GM21528 (cell line): ENCODE data around the gene MRPL36.

Experiments used
- ATAC-seq: cut with Tn5 transposase; IDR thresholded peaks from one replicate; pipeline ENCODE4 v1.9.1; 2021; ENCODE audit warnings: mild to moderate bottlenecking, moderate library complexity; ENCODE audit not compliant: unreplicated experiment, low FRiP score

MRPL36 gene

DNA sequence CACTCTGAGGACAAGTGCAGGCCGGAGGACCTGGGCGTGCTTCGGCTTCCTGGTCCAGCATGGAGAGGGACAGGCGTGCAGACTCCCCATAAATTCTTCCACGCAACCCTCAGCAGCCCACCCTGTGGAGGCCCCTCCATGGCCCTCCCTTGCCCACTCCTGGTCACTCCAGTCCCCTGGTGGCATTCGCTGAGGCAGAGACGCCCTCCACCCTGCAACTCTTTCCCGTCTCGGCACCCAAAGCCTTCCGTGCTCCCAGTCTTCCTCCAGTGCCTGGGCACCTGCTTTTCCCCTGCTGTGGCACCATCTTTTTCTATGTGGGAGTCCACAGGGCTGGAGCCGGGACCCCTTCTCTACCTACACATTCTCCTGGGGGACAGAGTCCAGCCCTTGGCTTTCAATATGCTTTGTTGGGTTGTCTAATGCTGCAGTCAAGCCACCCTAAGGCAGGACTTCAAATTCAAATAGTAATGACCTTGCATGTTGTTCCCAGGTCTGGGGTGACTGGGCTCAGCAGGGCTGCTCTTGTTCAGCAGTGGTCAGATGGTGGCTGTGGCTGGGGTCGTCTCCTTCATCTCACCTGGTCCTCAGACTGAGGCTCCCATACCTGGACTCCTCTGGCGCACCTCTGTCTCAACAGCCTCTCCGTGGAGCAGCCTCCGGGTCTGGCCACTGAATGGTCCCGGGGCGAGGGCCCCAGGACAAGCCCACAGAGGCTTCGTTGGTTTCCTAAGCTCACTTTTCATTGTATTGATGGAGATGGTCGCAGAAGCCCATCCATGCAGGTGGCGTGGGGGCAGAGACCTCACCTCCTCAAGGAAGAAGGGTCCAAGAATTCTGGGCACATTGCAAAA, 15.2 kb downstream of the MRPL36 start:
- ATAC-seq = no peak

DNA sequence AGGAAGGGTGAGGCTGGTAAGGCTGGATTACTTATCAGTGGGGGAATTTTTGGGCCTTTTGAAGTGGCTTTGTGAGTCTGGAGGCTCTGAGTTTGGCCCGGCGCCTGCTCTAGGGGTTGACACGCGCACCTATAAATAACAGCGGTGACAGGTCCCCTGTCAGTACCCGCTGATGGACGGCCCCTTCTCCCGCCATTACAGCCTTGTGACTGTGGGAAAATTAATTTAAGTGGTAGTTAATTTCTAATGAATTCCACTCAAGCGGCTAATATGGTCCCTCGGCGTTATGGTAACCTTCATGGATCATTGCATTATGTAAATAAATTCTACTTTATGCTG, 16.5 kb downstream of the MRPL36 start:
- ATAC-seq = peak; percentile 64

DNA sequence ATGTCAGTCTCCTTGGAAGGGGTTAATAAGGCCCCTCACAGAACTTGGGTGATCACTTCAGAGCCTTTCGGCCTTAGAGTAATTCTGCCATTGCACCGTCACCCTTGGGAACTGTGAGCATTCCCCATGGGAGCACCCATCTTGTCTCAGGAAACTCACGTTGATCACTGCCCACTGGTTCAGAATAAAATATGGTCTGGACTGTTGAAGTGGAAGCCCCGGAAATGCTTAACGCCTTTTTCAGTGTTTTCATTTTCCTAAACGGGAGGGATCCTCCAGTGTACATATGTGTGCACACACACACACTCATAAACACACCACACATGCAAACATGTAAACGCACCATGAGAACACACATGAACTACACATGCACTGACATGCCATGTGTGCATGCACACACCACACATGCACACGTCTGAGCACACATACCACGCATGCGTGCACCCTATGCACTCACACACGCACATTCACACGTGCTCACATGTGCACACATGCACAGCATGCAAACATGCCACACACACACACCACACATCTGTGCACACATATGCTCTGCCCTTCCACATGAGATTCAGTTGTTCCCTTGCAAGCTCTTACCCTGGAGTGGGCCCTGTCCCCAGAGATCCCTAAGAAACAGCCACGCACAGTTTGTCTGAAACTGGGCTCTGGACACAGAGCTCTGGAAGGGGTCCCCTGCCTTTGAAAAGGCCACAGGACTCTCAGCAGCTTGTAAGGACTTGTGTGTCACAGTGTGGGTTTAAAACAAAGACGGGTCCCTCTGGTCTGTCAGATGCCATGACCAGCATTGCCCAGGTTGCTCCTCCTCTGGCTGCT, 17.0 kb downstream of the MRPL36 start:
- ATAC-seq = peak; percentile 8

DNA sequence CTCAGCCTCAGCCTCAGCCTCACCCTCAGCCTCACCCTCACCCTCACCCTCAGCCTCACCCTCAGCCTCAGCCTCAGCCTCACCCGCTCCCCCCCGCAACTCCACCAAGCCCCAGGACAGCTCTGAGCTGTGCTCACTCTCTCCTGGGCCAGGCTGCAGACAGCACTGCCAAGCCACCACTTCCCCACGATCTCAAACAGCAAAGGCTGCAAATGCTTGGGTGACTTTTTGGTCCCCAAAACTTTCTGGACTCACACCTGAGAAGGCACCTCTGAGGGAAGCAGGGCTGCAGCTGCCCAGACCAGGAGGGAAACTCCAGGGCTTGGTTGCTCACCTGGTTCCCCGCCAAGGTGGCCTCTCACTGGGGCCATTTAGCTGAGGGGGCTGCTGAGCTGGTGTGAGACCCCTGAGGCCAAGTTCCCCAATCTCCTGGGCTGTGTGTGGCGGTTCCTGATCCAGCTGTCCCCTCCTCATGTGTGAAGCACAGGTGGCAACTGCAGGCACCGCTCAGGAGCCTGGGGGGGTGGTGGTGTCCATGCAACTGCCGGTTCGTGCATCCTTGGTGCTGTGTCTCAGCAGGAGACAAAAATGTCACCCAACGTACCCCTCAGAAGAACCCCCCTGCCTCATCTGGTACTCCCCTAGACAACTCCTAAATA, 17.8 kb downstream of the MRPL36 start:
- no peak for ATAC-seq

DNA sequence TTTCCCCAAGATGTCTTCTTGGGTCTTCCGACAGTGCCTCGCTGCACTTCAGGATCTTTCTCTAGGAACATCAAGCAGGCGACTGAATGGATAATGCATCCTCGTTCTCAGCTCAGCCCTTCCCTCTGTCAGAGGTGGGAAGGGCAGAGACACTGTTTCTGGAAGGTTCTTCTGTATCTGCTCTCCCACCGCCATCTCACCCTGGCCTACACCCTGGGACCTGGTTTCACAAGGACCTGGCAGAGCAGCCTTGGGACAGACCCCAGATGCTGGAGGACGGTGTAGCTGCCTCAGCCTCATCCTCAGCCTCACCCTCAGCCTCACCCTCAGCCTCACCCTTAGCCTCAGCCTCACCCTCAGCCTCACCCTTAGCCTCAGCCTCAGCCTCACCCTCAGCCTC, 18.5 kb downstream of the MRPL36 start:
- no peak for ATAC-seq

DNA sequence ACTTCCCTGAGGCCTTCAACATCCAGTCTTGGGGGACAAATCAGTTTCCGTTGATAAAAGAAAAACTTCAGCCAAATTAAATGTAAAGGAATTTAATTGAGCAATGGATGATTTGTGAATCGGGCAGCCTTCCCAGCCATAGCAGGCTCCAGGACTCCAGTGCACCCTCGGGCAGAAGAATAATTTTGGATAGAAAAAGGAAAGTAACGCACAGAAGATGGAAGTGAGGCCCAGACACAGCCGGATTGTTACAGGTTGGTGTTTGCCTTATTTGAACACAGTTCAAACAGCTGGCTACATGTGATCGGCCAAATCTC, 19.1 kb downstream of the MRPL36 start:
- no peak for ATAC-seq

DNA sequence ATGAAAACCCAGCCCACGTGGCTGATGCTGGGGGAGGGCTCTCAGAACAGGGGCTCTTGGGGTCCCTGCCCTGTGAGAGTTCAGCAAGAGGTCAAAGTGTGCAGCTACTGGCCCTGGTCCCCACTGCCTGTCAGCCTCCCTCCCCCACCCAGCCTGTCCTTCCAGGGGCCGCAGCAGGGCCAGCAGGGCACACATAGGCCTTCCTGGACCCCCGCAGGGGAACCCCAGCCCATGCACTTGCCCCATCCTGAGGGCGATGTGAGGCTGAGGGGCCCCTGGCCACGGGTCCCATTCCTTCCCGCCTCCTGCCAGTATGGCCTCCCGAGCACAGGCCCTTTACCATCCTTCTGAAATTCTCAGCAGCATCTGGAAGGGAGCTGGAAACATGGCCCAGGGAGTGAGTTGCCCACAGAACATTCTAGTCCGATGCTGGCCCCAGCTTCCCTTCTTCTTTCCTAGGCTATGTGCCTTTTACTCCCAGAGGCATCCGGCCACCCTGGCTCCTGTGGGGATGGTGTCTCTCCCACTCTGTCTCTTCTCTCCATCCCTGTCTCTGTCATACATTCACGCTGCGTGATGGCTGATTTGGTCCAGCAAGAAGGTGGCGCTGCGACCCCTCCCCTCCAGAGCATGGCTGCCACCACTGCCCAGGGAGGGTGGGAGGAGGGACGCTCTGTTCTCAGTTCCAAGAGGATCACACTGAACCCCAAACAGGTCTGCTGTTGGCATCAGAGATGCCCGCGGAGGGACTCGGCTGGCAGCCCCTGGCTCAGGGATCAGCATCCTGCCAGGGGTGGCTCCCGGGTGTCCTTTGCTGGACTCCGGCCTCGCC, 19.6 kb downstream of the MRPL36 start:
- no peak for ATAC-seq

DNA sequence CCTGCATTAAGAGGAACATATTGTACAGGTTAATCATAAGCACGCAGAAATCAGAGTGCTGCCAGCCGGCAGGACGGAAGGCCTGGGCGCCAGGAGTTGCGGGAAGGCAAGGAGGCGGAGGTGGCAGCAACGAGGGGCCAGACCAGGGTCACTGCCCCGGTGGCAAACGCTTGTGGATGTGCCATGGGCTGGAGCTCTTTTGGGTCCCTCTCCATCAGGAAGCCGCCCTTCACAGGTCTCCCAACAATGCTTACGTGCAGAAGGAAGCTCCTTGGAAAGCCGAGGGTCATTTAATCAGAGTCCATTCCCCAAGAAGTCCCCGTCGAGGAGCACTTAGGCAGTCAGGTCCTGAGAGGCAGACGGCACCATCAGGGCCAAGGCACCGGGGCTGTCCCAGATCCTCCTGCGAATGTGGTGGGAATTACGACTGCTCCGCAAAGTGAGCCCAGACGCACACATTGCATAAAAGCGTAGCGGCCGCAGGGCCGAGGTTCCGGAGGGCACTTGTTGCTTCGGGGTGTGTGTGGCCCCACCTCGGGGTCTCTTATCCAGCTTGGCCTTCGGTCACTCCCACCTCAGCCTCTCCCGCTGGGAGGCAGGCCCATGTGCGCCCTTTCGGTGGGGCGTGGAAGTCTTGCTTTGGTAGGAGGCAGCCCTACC, 20.5 kb downstream of the MRPL36 start:
- no peak for ATAC-seq

DNA sequence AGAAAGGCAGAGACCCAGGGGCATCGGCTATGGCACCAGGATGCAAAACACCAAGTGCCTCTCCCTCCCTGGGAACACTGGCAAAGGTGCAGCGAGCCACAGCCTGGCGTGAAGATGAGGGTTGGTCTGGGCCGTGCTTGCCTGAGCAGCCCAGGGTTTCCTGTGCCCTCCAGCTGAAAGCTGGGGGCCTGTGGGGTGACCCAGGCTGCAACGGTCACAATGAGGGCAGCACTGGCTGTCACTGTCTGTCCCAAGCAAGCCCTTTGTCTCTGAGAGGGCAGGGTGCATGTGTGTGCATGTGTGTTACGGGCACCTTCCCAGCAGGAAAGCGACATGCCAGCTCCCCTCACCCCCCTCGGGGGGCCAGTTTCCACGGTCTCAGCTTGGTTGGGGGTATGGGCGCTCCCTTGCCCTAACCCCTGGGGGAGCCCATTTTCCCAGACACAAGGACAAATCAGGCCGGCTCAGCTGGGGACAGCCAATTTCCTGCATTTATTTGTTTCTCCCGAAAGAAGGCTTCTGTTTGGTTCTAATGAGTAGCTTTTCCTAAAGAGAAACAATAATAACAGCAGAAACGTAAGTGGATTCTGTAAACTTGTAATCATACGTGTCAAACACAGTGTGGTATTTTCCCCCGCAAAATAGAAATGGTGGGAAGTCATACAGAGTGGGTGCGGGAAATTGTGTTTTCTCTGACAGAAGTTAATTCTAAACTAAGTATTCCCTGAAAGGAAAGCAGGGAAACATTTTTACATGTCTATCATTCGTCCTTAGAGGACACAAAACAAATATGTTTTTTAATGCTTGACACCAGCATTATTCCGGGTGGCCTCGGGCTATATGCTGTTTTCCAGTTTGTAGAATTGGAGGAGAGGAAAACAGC, 21.3 kb downstream of the MRPL36 start:
- no peak for ATAC-seq

DNA sequence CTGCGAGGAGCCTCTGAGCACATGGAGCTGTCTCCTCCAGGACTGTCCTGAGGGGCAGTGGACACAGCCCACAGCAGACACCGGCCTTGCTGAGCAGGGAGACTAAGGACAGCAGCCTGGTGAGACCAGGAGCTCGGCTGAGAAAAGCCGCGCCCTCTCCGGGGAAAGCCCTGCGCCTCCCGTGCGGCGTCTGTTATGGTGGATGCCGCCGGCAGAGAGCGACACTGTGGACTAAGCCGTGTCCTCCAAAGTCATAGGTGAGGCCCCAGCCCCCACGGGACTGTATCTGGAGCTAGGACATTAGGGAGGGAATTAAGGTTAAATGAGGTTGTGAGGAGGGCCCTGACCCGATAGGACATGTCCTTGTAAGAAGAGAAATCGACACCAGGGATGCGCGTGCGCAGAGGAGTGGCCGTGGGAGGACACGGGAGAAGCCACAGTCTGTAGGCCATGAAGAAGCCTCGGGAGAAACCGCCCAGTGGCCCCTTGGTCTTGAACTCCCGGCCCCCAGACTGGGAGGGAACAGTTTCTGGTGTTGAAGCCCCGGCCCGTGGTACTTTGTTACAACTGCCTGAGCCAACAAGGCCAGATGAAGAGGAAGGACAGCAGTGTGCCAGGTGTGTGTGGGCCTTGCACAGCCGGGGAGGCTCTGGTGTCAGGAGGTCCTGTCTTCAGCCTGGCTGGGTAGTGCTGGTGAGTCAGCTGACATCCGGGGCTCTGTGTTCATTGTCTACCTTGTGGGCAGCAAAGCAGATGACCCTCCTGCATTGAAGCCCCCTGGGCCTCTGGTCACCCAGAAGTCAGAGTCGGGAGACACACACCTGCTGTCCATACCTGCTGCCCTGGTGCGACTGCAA, 22.1 kb downstream of the MRPL36 start:
- no peak for ATAC-seq

DNA sequence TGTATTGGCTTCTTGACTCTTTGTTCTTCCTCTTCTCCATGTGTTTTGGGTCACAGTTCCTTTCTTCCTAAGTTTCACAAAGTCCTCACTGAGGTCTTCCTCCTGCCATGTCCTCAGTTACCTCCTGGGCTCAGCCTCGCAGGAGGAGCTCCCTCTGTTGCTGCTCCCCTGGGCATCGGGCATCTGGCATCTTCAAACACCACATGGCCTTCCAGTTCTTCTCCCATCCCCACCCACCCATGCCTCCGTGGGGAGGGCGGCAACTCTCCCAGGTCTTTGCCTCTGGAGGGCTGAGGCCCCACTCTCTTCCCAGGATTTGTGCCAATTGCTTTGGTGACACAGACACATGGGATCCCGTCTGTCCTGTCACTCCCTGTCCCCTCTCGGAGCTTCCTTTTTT, 22.8 kb downstream of the MRPL36 start:
- no peak for ATAC-seq

DNA sequence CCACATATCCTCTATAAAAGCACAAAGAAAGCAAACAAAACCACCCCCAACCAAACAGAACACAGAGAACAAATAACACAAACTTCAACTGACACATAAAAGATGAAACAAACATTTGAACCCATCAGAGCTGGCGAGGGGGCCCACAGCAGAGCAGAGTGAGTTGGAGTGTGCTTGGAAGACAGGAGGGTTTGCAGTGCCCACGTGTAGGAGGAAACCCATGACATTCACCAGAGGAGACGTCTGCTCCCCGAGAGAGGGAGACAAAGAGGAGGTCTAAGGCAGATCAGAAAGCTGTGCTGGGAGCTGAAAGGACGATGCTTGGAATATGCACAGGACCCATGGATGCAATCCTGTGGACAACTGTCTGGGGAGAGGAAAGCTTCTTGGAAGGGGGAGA, 27.0 kb downstream of the MRPL36 start:
- no peak for ATAC-seq

DNA sequence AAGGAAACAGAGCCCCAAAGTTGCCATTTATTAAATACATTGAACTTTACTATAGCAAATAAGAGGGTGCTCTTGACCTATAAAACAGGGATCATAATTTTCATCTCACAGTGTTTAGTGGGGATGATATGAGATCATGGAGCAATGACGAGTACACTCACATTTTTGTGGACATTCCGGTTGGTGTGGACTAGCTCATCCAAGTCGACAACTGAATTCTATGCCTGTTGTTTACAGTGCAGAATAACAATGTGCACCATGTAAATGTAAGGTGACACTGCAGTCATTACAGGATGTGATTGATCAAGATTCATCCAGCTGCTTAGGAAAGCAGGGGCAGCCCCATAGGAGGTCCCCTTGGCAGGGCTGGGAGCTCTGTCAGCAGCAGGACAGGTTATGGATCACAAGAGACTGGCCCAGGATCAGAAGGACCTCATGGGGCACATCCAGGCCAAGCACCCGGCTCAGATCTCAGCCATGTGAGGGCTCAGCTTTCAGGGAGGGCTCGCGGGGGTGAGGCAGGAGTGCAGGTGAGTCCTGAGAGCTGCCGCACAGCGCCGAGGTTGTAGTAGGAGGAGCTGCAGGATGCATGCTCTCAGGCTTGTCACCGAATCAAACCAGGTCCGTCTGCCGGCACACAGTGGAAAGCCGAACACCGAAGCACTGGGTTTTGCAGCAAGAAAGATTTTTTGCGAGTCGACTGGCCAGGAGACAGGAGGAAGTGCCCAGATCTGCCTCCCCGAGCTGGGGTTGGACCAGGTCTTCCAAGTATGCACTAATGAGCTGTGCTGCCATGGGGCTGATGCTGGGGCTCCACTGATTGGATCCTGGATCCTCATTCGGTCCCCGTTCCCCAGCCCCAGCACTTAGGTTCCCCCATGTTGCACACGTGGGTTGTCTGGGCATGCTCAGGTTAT, 28.2 kb downstream of the MRPL36 start:
- no peak for ATAC-seq

DNA sequence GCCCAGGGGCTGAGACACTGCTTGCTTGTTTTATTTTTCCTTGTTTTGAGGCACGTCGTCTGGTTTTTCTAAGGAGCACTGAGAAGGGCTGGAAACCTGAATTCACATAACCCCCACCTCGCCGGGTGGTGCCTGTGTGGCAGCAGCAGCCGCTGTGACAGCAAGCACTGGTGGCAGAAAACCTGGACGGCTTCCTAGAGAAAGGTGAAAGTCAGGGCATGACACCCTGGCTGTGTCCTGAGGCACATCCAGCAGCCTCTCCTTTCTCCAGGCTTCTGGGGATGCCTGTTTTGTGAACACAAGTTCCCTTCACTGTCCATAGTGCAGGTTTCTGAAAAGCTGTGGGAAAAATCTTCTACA, 29.2 kb downstream of the MRPL36 start:
- no peak for ATAC-seq

DNA sequence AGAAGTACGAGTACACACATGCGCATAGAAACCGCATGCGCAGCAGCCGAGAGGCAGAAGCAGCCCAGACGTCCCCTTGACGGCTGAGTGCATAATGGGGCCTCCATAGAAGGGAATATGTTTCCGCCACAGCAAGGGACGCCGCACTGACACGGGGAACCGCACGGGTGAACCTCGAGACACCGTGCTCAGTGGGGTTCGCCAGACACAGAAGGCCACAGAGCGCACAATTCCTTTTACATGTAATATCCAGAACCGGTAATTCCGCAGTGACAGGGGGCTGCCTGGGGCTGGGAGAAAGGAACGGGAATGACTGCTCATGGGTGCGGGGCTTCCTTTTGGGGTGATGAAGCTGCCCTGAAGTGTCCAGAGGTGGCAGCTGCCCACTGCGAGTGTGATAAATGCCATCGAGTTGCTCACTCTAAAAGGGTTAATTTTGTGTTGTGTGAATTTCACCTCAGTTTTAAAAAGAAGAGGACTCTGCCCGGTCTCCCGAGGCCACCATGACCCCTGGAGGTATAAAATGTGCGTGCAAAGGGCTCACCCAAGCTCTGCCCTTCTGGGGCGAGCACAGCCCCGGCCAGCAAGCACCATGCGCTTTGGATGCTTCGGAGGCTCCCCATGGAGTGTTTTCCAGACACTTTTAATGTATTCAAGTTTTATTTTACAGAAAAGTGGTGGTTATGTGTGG, 29.7 kb downstream of the MRPL36 start:
- no peak for ATAC-seq

DNA sequence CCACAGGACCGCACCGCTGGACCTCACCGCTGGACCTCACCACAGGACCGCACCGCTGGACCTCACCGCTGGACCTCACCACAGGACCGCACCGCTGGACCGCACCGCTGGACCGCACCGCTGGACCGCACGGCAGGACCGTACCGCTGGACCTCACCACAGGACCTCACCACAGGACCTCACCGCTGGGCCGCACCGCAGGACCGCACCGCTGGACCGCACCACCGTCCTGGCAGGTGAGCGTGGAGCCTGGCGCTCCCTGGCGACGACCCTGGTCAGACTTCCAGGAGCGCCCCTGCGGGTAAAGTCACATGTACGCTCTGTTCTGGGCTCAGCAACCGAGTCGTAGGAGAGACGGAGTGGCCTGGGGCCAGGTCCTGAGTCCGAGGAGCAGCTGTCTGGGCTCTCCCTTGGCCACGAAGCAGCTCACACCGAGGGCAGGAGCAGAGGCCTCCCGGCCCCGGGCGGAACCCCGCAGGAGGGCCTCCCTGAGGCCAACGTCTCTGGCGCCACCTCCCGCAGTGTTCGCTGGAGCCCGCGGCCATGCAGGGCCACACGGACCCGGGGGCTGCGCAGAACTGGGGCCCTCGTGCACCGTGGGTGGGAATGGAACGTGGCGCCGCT, 30.5 kb downstream of the MRPL36 start:
- no peak for ATAC-seq
